SK-N-SH (cell line): ENCODE results near the gene LRRC58.

Experiments
- FOSL2 ChIP-seq: IDR thresholded peaks from 2 replicates; pipeline ENCODE4 v1.4.0; 2012; ENCODE audit warnings: low read depth, mild to moderate bottlenecking, moderate library complexity, borderline replicate concordance
- TF ChIP-seq, protein P1 (sequence below): fragments of 150-350 bp; IDR thresholded peaks from 2 replicates; pipeline ENCODE4 v1.6.1; 2017; ENCODE audit warnings: antibody characterized with exemption, low read length, low read depth, borderline replicate concordance

DNA sequence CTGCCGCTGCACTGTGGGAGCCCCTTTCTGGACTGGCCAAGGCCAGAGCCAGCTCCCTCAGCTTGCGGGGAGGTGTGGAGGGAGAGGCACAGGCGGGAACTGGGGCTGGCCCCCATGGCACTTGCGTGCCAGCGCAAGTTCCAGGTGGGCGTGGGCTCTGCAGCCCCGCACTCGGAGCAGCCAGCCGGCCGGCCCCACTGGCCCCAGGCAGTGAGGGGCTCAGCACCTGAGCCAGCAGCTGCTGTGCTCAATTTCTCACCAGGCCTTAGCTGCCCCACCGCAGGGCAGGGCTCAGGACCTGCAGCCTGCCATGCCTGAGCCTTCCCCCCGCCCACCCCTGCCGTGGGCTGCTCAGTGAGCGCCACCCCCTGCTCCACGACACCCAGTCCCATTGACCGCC is 59.5 kb downstream of the LRRC58 start:
- TF ChIP-seq, protein P1, sequence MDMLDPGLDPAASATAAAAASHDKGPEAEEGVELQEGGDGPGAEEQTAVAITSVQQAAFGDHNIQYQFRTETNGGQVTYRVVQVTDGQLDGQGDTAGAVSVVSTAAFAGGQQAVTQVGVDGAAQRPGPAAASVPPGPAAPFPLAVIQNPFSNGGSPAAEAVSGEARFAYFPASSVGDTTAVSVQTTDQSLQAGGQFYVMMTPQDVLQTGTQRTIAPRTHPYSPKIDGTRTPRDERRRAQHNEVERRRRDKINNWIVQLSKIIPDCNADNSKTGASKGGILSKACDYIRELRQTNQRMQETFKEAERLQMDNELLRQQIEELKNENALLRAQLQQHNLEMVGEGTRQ = no peak
- no peak for TF ChIP-seq FOSL2
